Keratinocyte (primary cell): ENCODE measurements around the gene UQCR10. TPM values are rescaled to one million over a fixed set of nuclear protein-coding genes. Genes with fewer than 3 reads are reported as not detected.

Experiments used
- DNase-seq: peaks from one replicate; pipeline ENCODE4 v3.0.0-alpha.2; 2011; ENCODE audit warnings: low read depth, missing footprints, low spot score
- FAIRE-seq: peaks from 2 replicates; lab custom pipeline; 2011; peaks lifted over from hg19 to GRCh38; lab: Jason Lieb, UNC
- H2AFZ ChIP-seq: 2 replicates; pipeline ENCODE4 v1.6.0; 2012; ENCODE audit warnings: low read length, control low read depth, inconsistent platforms; ENCODE audit not compliant: control insufficient read depth
- H3K27ac ChIP-seq: 2 replicates; pipeline ENCODE4 v1.5.1; 2011; ENCODE audit warnings: low read length; ENCODE audit not compliant: control insufficient read depth, insufficient read depth
- H3K27me3 ChIP-seq: 3 replicates; pipeline ENCODE4 v1.6.0; 2011; ENCODE audit warnings: low read length; ENCODE audit not compliant: control insufficient read depth, insufficient read depth; ENCODE audit errors: extremely low read depth
- H3K36me3 ChIP-seq, 2 experiments: 2 replicates in 1 of 2; 3 replicates in 1 of 2; pipeline ENCODE4 v1.5.1; 2011; ENCODE audit warnings: low read length in 2 of 2, mild to moderate bottlenecking in 1 of 2; ENCODE audit not compliant: control insufficient read depth in 2 of 2, insufficient read depth in 2 of 2; ENCODE audit errors: extremely low read depth in 1 of 2
- H3K4me1 ChIP-seq: 3 replicates; pipeline ENCODE4 v1.5.1; 2011; ENCODE audit warnings: low read length; ENCODE audit not compliant: control insufficient read depth, insufficient read depth; ENCODE audit errors: extremely low read depth
- H3K4me2 ChIP-seq: 3 replicates; pipeline ENCODE4 v1.6.0; 2011; ENCODE audit warnings: low read depth, low read length; ENCODE audit not compliant: control insufficient read depth, insufficient read depth; ENCODE audit errors: extremely low read depth
- H3K4me3 ChIP-seq, 3 experiments: fragments of 200-600 bp in 1 of 3; sonication (generic) in 1 of 3; 2 replicates in 2 of 3; 3 replicates in 1 of 3; pipeline ENCODE4 v1.5.1; 2011 to 2016; ENCODE audit warnings: low read length in 3 of 3, mild to moderate bottlenecking in 3 of 3, control low read depth in 2 of 3, inconsistent platforms in 1 of 3, low read depth in 1 of 3, mixed read lengths in 1 of 3, mixed run types in 1 of 3, moderate library complexity in 1 of 3; ENCODE audit not compliant: control insufficient read depth in 2 of 3, insufficient read depth in 2 of 3; ENCODE audit errors: extremely low read depth in 1 of 3
- H3K79me2 ChIP-seq: 2 replicates; pipeline ENCODE4 v1.6.0; 2012; ENCODE audit warnings: low read length; ENCODE audit not compliant: control insufficient read depth, insufficient read depth
- H3K9ac ChIP-seq: 3 replicates; pipeline ENCODE4 v1.6.0; 2011; ENCODE audit warnings: low read length; ENCODE audit not compliant: control insufficient read depth, insufficient read depth; ENCODE audit errors: extremely low read depth
- H3K9me1 ChIP-seq: 3 replicates; pipeline ENCODE4 v1.6.0; 2011; ENCODE audit warnings: low read length; ENCODE audit not compliant: control insufficient read depth, insufficient read depth; ENCODE audit errors: extremely low read depth
- H3K9me3 ChIP-seq: 2 replicates; pipeline ENCODE4 v1.5.1; 2012; ENCODE audit warnings: low read depth, low read length; ENCODE audit not compliant: control insufficient read depth
- H4K20me1 ChIP-seq: 3 replicates; pipeline ENCODE4 v1.6.0; 2011; ENCODE audit warnings: low read length; ENCODE audit not compliant: control insufficient read depth, insufficient read depth; ENCODE audit errors: extremely low read depth
- EZH2 ChIP-seq: IDR thresholded peaks from one replicate; pipeline ENCODE4 v1.6.1; 2012; ENCODE audit warnings: inconsistent platforms, mild to moderate bottlenecking, low read length, moderate library complexity
- dilution Hi-C: fragments of 300-500 bp; cut with MboI; formaldehyde crosslinking; loops from one replicate; pipeline ENCODE4 v1.7.0; 2020; ENCODE audit warnings: low sequenced_read_pairs; ENCODE audit not compliant: extremely low pct_ligation_motif_present
- polyA plus RNA-seq, 5 experiments: library from polyadenylated mRNA; depleted of rRNA in 3 of 5; stranded (reverse) in 3 of 5; stranded (forward) in 1 of 5; unstranded in 1 of 5; fragments of >200 nt; gene quantifications; 1 replicate in 1 of 5; 2 replicates in 3 of 5; 3 replicates in 1 of 5; pipeline versions ENCODE4 v1.2.1 to v1.2.3, GENCODE V29; 2011 to 2012; ENCODE audit warnings: missing spikeins in 2 of 5, low read depth in 1 of 5, low replicate concordance in 1 of 5
- TF ChIP-seq, protein P1 (sequence below), 3 experiments: IDR thresholded peaks in 1 of 3; conservative IDR thresholded peaks in 1 of 3; optimal IDR thresholded peaks in 1 of 3; 2 replicates in 2 of 3; 3 replicates in 1 of 3; pipeline versions ENCODE3 to v1.5.1; 2011; ENCODE audit warnings: low read length in 3 of 3, mild to moderate bottlenecking in 3 of 3, moderate library complexity in 2 of 3, control low read depth in 1 of 3, inconsistent platforms in 1 of 3; ENCODE audit not compliant: insufficient read depth in 2 of 3; ENCODE audit errors: extremely low read depth in 1 of 3

Gene UQCR10
- polyA plus RNA-seq, 1 donor (not counting 4 experiments of a cell fraction or from before 2014, with no cell fraction given): 161 TPM

DNA sequence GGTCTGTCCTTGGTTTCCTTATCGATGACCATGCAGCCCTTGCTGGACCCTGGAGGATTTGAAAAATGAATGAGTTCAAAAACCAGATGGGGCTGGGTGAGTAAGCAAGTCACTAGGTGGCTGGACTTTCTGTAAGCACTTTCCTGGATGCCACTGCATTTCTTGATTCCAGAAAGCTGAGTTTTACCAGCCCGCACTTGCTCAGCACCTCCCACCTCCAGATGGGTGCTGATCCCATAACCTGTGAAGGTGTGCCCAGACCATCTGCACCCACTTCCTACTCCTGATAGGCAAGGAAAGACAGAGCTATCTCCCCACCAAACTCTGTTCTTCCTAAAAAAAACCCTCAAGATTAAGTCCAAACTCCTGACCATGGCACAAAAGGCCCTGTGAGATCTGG lies 49.8 kb downstream of the UQCR10 start:
- Histone ChIP-seq H3K4me3 (peak overlapping the region in 1 of 3 experiments; percentile 21), H3K36me3 (peaks cover 15 to 44% of the 10 kb centered on the region in 2 experiments), H3K9me1 (peaks cover 4% of the 10 kb centered on the region), H3K4me1 (peaks cover 32% of the 10 kb centered on the region), H3K27me3 (no peaks in the 10 kb centered on the region), H4K20me1 (no peaks in the 10 kb centered on the region), H3K27ac (peak overlapping the region; percentile 32), H3K9ac (no peak overlapping the region), H2AFZ (no peak overlapping the region), H3K4me2 (peak overlapping the region; percentile 63), H3K9me3 (no peaks in the 10 kb centered on the region), H3K79me2 (no peaks in the 10 kb centered on the region)
- dilution Hi-C loops: no loop called here
- DNase-seq: peak; percentile 9
- TF ChIP-seq, protein P1, sequence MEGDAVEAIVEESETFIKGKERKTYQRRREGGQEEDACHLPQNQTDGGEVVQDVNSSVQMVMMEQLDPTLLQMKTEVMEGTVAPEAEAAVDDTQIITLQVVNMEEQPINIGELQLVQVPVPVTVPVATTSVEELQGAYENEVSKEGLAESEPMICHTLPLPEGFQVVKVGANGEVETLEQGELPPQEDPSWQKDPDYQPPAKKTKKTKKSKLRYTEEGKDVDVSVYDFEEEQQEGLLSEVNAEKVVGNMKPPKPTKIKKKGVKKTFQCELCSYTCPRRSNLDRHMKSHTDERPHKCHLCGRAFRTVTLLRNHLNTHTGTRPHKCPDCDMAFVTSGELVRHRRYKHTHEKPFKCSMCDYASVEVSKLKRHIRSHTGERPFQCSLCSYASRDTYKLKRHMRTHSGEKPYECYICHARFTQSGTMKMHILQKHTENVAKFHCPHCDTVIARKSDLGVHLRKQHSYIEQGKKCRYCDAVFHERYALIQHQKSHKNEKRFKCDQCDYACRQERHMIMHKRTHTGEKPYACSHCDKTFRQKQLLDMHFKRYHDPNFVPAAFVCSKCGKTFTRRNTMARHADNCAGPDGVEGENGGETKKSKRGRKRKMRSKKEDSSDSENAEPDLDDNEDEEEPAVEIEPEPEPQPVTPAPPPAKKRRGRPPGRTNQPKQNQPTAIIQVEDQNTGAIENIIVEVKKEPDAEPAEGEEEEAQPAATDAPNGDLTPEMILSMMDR (optimal IDR thresholded peaks at IDR 0.05 in 1 of 3, IDR thresholded peaks at IDR 0.05 in 1 of 3, conservative IDR thresholded peaks at IDR 0.05 in 1 of 3; ENCODE audit: extremely low read depth in 1 of 3, insufficient read depth in 2 of 3, low read length in 3 of 3): peak in 2 of 3 experiments; percentile 3 to 4
- TF ChIP-seq EZH2: no peak
- peak; percentile 90 for FAIRE-seq

DNA sequence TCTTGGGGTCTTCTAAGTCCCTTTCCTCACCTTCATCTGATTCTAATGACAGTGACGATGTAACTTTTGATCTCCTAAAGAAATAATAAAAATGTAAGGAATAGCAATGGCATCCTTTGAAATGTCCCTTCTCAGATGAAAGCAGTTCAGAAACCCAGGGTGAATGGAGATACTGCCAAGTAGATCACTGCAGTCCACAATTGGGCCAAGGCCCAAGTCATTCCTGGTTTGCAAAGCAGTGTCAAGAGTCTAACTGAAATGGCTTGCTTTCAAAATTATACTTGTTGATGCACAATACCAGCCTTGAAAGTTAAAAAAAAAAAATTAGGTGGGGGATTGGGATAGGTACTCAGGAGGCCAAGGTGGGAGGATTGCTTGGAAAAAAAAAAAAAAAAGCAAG lies 50.6 kb downstream of the UQCR10 start:
- Histone ChIP-seq H4K20me1 (no peaks in the 10 kb centered on the region), H3K9me3 (no peaks in the 10 kb centered on the region), H3K4me2 (no peak overlapping the region), H3K4me1 (peaks cover 35% of the 10 kb centered on the region), H3K9me1 (peaks cover 7% of the 10 kb centered on the region), H3K27ac (no peak overlapping the region), H3K36me3 (peaks cover 11 to 44% of the 10 kb centered on the region in 2 experiments), H3K4me3 (no peak overlapping the region), H3K9ac (no peak overlapping the region), H3K27me3 (no peaks in the 10 kb centered on the region), H3K79me2 (no peaks in the 10 kb centered on the region), H2AFZ (no peak overlapping the region)
- DNase-seq (no peak), FAIRE-seq (no peak)
- TF ChIP-seq, protein P1 (optimal IDR thresholded peaks at IDR 0.05 in 1 of 3, IDR thresholded peaks at IDR 0.05 in 1 of 3, conservative IDR thresholded peaks at IDR 0.05 in 1 of 3; ENCODE audit: extremely low read depth in 1 of 3, insufficient read depth in 2 of 3, low read length in 3 of 3): no peak
- TF ChIP-seq EZH2: no peak
- dilution Hi-C loops: no loop called here
